GM12874 (cell line): ENCODE measurements around the gene ARCN1.

ENCODE experiments used
- TF ChIP-seq, protein P1 (sequence below): IDR thresholded peaks from 2 replicates; pipeline ENCODE4 v1.5.1; 2011; ENCODE audit warnings: low read depth, mild to moderate bottlenecking, control low read depth, low read length, moderate library complexity; ENCODE audit not compliant: insufficient read depth

Gene ARCN1

DNA sequence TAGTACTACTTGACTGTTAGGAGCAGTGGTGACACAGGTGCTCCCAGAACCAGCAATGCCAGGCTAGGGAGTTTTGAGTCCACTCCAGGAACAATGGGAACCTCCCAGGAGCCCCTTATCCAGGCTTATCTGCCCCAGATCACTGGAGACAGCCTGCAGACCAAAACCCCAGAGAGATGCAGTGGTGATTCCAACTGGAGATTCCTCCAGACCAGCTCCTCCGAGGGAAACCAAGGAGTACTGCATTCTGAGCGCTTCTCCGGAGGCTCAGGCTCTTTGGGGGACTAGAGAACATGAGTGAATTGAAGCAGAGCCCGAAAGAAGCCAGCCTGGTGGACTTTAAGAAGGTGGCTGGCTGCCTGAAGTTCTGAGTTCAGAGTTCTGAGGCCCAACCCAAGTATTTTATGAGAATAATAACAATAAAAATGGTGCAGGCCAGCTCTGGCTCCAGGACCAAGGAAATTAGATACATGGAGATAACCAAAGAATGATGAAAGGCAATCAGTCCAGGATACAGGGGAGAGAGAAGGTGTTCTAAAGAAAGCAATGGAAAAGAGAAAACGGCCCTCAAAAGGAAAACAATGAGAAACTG is 42.5 kb upstream of the ARCN1 start:
- TF ChIP-seq, protein P1, sequence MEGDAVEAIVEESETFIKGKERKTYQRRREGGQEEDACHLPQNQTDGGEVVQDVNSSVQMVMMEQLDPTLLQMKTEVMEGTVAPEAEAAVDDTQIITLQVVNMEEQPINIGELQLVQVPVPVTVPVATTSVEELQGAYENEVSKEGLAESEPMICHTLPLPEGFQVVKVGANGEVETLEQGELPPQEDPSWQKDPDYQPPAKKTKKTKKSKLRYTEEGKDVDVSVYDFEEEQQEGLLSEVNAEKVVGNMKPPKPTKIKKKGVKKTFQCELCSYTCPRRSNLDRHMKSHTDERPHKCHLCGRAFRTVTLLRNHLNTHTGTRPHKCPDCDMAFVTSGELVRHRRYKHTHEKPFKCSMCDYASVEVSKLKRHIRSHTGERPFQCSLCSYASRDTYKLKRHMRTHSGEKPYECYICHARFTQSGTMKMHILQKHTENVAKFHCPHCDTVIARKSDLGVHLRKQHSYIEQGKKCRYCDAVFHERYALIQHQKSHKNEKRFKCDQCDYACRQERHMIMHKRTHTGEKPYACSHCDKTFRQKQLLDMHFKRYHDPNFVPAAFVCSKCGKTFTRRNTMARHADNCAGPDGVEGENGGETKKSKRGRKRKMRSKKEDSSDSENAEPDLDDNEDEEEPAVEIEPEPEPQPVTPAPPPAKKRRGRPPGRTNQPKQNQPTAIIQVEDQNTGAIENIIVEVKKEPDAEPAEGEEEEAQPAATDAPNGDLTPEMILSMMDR: no peak

DNA sequence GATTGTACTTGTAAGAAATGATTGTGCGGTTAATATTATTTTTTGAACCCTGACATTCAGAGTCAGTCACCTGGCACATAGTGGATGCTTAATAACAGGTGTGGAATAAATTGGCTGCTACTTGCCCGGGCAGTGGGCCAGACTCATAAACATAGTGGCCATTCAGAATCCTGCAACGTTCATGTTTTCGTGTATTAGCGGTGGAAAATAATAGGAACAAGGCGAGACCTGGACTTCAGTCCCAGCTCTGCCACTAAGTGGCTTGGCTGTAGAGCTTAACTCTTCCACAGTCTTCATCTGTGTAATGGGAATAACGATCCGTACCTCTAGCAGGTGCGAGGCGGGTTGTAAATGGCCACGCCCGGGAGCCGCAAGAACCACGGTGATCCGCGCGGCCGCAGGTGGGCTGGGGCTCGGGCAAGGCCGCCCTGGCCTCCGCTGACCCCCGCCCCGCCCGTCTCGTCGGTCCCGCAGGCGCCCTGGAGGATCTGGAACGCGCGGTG is 42.0 kb upstream of the ARCN1 start:
- TF ChIP-seq, protein P1: no peak

DNA sequence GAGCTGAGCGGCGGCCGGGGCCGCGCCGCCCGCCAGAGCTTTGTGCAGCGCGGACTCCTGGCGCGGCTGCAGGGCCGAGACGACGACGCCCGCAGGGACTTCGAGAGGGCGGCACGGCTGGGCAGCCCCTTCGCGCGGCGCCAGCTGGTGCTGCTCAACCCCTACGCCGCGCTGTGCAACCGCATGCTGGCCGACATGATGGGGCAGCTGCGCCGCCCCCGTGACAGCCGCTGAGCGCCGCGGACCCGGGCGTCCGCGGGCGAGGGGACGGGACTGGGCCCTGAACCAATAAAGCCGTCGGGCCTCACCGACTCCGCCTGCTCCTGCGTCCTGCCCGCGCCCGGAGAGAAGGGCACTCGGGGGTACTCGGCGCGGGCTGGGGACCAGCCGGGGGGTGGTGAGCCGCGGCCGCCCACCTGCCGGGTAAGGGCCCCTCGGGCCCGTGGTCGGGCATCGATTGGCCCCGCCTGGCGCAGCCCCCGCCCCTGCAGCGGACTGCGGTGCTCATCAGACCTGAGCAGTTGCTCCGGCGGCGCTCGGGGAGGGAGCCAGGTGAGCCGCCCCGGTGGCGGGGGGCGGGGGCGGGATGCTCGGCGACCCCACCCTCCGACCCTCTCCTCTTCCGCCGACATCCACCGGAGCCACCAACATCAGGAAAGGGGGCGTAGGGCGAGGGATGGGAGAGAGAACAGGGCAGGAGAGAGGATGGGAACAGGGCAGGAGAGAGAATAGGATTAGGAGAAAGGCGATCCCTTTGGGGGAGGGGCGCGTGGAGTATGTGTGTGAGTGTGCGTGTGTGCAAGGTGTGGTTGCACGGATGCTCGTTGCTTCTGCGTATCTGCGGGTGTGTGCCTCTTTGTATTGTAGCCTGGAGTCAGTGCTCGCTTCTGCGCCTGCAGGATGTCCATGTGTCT is 41.3 kb upstream of the ARCN1 start, which contains the start of gene TMEM25:
Gene TMEM25, plus strand, starts transcription at position 510 of the 914 bp plus-strand sequence. CDS start 610 bp downstream, outside the sequence.
- TF ChIP-seq, protein P1: no peak

DNA sequence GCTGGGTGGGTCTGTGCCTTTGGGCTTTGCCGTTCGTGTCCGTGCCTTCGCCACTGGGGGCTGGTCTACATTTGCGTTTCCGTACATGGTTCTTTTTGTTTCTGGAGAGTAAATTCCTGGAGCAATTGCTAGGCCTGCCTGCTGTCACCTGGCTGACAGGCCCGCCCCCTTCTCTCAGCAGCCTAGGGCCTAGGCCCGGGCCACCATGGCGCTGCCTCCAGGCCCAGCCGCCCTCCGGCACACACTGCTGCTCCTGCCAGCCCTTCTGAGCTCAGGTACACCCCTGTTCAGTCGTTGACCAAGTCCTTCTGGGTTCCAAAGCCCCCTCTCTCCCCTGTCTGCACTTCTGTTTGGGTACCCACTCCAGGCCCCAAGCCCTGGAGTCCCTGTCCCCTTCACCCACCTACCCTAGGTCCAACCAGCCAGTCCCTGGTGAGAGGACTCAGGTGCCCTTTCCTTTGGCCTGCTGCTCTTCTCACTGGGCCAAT is 40.6 kb upstream of the ARCN1 start:
- TF ChIP-seq, protein P1: no peak

DNA sequence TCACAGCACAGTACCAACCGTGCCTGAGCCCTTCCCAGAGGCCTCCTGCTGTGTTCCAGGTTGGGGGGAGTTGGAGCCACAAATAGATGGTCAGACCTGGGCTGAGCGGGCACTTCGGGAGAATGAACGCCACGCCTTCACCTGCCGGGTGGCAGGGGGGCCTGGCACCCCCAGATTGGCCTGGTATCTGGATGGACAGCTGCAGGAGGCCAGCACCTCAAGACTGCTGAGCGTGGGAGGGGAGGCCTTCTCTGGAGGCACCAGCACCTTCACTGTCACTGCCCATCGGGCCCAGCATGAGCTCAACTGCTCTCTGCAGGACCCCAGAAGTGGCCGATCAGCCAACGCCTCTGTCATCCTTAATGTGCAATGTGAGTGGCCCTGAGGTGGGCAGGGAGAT is 40.1 kb upstream of the ARCN1 start:
- TF ChIP-seq, protein P1: no peak

DNA sequence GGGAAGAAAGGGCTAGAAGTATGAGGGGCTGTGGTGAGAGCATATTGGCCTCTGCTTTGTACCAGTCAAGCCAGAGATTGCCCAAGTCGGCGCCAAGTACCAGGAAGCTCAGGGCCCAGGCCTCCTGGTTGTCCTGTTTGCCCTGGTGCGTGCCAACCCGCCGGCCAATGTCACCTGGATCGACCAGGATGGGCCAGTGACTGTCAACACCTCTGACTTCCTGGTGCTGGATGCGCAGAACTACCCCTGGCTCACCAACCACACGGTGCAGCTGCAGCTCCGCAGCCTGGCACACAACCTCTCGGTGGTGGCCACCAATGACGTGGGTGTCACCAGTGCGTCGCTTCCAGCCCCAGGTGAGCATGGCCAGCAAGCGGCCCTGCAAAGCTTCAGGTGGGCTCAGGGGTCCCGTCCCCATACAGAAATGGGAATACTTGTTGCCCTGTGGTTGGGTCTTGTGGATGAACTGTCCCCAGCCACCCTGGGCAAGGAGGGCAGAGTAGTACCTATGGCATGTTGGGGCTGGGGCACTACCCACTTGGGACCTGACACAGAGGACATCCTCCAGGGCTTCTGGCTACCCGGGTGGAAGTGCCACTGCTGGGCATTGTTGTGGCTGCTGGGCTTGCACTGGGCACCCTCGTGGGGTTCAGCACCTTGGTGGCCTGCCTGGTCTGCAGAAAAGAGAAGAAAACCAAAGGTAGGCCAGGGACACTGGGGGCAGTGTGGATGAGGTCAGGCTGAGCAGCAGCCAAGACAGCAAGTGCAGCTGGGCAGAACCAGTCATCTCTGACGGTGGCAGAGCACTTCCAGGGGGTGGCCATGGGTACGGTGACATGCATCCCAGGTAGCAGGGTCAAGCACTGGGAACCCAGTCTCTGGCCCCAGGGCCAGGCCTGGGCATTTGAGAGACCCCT is 39.1 kb upstream of the ARCN1 start:
- TF ChIP-seq, protein P1: no peak
